Mesenchymal stem cell (in vitro differentiated cells and primary cell): ENCODE data around the gene PCBP4. TPM values are rescaled to one million over a fixed set of nuclear protein-coding genes. Genes with fewer than 3 reads are reported as not detected.

ENCODE experiments used
- DNase-seq: peaks from one replicate; pipeline ENCODE4 v3.0.0-alpha.2; 2013
- H2AFZ ChIP-seq: one replicate; pipeline ENCODE4 v1.6.1; 2013; ENCODE audit warnings: low read depth, mild to moderate bottlenecking, control low read depth, inconsistent platforms, low read length, moderate library complexity
- H2AK5ac ChIP-seq: 2 replicates; pipeline ENCODE4 v1.6.1; 2013; ENCODE audit warnings: low read length, moderate library complexity, mild to moderate bottlenecking, inconsistent platforms; ENCODE audit not compliant: severe bottlenecking
- H2BK120ac ChIP-seq: one replicate; pipeline ENCODE4 v1.6.1; 2013; ENCODE audit warnings: low read depth, mild to moderate bottlenecking, inconsistent platforms, low read length, moderate library complexity
- H2BK12ac ChIP-seq, 2 experiments: one replicate each; pipeline ENCODE4 v1.6.1; 2013; ENCODE audit warnings: inconsistent platforms in 2 of 2, low read length in 2 of 2, mild to moderate bottlenecking in 2 of 2, moderate library complexity in 2 of 2, control low read depth in 1 of 2
- H2BK15ac ChIP-seq: one replicate; pipeline ENCODE4 v1.6.1; 2013; ENCODE audit warnings: mild to moderate bottlenecking, low read depth, inconsistent platforms; ENCODE audit not compliant: poor library complexity, severe bottlenecking
- H2BK5ac ChIP-seq: 2 replicates; pipeline ENCODE4 v1.6.1; 2013; ENCODE audit warnings: low read depth, mild to moderate bottlenecking, low read length, control low read depth, inconsistent platforms; ENCODE audit not compliant: poor library complexity, severe bottlenecking
- H3K14ac ChIP-seq, 2 experiments: one replicate each; pipeline ENCODE4 v1.6.1; 2013; ENCODE audit warnings: inconsistent platforms in 2 of 2, low read length in 2 of 2, control low read depth in 1 of 2, mild to moderate bottlenecking in 1 of 2, moderate library complexity in 1 of 2
- H3K18ac ChIP-seq, 2 experiments: one replicate each; pipeline ENCODE4 v1.6.1; 2013; ENCODE audit warnings: inconsistent platforms in 2 of 2, low read length in 2 of 2, control low read depth in 1 of 2, low read depth in 1 of 2, mild to moderate bottlenecking in 1 of 2
- H3K23ac ChIP-seq, 2 experiments: one replicate each; pipeline ENCODE4 v1.6.1; 2013; ENCODE audit warnings: inconsistent platforms in 2 of 2, low read length in 2 of 2, mild to moderate bottlenecking in 2 of 2, moderate library complexity in 2 of 2, control low read depth in 1 of 2
- H3K27ac ChIP-seq: 2 replicates; pipeline ENCODE4 v1.5.1; 2013; ENCODE audit warnings: mild to moderate bottlenecking, moderate library complexity, low read length, control low read depth, inconsistent platforms; ENCODE audit not compliant: poor library complexity, severe bottlenecking
- H3K27me3 ChIP-seq, 2 experiments: 2 replicates each; pipeline versions ENCODE4 v1.6.1 to v1.7.0; 2013; ENCODE audit warnings: low read length in 2 of 2, mild to moderate bottlenecking in 2 of 2, moderate library complexity in 2 of 2, control low read depth in 1 of 2, inconsistent platforms in 1 of 2; ENCODE audit not compliant: control insufficient read depth in 1 of 2, insufficient read depth in 1 of 2
- H3K36me3 ChIP-seq, 2 experiments: 2 replicates each; pipeline versions ENCODE4 v1.6.1 to v1.7.0; 2013; ENCODE audit warnings: low read length in 2 of 2, control low read depth in 1 of 2, inconsistent platforms in 1 of 2, low read depth in 1 of 2, mild to moderate bottlenecking in 1 of 2; ENCODE audit not compliant: insufficient read depth in 2 of 2, control insufficient read depth in 1 of 2
- H3K4ac ChIP-seq, 2 experiments: one replicate each; pipeline ENCODE4 v1.6.1; 2013; ENCODE audit warnings: inconsistent platforms in 2 of 2, low read length in 2 of 2, mild to moderate bottlenecking in 2 of 2, moderate library complexity in 2 of 2, control low read depth in 1 of 2, low read depth in 1 of 2
- H3K4me1 ChIP-seq: 2 replicates; pipeline ENCODE4 v1.6.1; 2013; ENCODE audit warnings: low read depth, low read length, control low read depth; ENCODE audit not compliant: control insufficient read depth, insufficient read depth
- H3K4me2 ChIP-seq: 2 replicates; pipeline ENCODE4 v1.6.1; 2013; ENCODE audit warnings: low read length, mild to moderate bottlenecking, inconsistent platforms; ENCODE audit not compliant: poor library complexity, severe bottlenecking
- H3K4me3 ChIP-seq, 2 experiments: 2 replicates each; pipeline versions ENCODE4 v1.5.1 to v1.7.0; 2013; ENCODE audit warnings: low read length in 2 of 2, mild to moderate bottlenecking in 2 of 2, control low read depth in 1 of 2, low read depth in 1 of 2; ENCODE audit not compliant: insufficient read depth in 1 of 2
- H3K79me1 ChIP-seq: replicated peaks from 2 replicates; pipeline ENCODE4 v1.6.1; 2013; ENCODE audit warnings: mild to moderate bottlenecking, control low read depth, low read length, inconsistent platforms; ENCODE audit not compliant: poor library complexity, severe bottlenecking
- H3K9ac ChIP-seq: 2 replicates; pipeline ENCODE4 v1.7.0; 2013; ENCODE audit warnings: mild to moderate bottlenecking, low read length, moderate library complexity
- H3K9me3 ChIP-seq: 2 replicates; pipeline ENCODE4 v1.7.0; 2013; ENCODE audit warnings: mild to moderate bottlenecking, low read length; ENCODE audit not compliant: control insufficient read depth
- H4K8ac ChIP-seq: one replicate; pipeline ENCODE4 v1.6.1; 2013; ENCODE audit warnings: inconsistent platforms, mild to moderate bottlenecking, low read length, moderate library complexity
- H4K91ac ChIP-seq: one replicate; pipeline ENCODE4 v1.6.1; 2013; ENCODE audit warnings: mild to moderate bottlenecking, low read length, inconsistent platforms
- WGBS: methylation state at CpG from one replicate; pipeline ENCODE4 v1.1.7; 2013; ENCODE audit warnings: mixed read lengths; 5-methylcytosine and 5-hydroxymethylcytosine counted together
- polyA plus RNA-seq, 2 experiments: library from polyadenylated mRNA; stranded (reverse); fragments of 200-250 nt; gene quantifications; one replicate each; pipeline ENCODE4 v1.2.3, GENCODE V29; 2013

The PCBP4 gene
- 32.5 TPM for polyA plus RNA-seq (2013, experiment 1 of 2)
- 31.0 TPM for polyA plus RNA-seq (2013, experiment 2 of 2)

GRCh38 chr3:51967384-51968169, at the start of gene PCBP4:
Gene PCBP4, minus strand, starts transcription at chr3:51967454. Its CDS starts 6,214 bp downstream, at chr3:51961240.
- Histone ChIP-seq H3K9ac (peak within 1 kb of the TSS; percentile 91), H2BK120ac (peak within 1 kb of the TSS; percentile 87), H3K27me3 (no peaks in the 10 kb centered on the region), H2AFZ (peak within 1 kb of the TSS; percentile 24), H2BK15ac (peak within 1 kb of the TSS; percentile 91), H3K14ac (peak within 1 kb of the TSS; percentile 67 to 93), H3K27ac (no peak within 1 kb of the TSS), H2BK12ac (peak within 1 kb of the TSS; percentile 38 to 85), H3K23ac (peak within 1 kb of the TSS in 1 of 2 experiments; percentile 23), H2BK5ac (no peak within 1 kb of the TSS), H4K8ac (peak within 1 kb of the TSS; percentile 85), H4K91ac (peak within 1 kb of the TSS; percentile 89), H2AK5ac (peak within 1 kb of the TSS; percentile 8), H3K4me2 (peak within 1 kb of the TSS; percentile 86), H3K18ac (peak within 1 kb of the TSS; percentile 90 to 92), H3K4me1 (peaks cover 38% of the 10 kb centered on the region), H3K4ac (peak within 1 kb of the TSS; percentile 93 to 94), H3K79me1 (peaks cover 27% of the 10 kb centered on the region), H3K4me3 (peak within 1 kb of the TSS; percentile 79 to 92), H3K9me3 (no peaks in the 10 kb centered on the region), H3K36me3 (peaks cover 19% of the 10 kb centered on the region in 2 experiments)
- WGBS, result under 1% methylated on average over 42 of the region's 90 CpGs
- peak; percentile 54 for DNase-seq

DNA sequence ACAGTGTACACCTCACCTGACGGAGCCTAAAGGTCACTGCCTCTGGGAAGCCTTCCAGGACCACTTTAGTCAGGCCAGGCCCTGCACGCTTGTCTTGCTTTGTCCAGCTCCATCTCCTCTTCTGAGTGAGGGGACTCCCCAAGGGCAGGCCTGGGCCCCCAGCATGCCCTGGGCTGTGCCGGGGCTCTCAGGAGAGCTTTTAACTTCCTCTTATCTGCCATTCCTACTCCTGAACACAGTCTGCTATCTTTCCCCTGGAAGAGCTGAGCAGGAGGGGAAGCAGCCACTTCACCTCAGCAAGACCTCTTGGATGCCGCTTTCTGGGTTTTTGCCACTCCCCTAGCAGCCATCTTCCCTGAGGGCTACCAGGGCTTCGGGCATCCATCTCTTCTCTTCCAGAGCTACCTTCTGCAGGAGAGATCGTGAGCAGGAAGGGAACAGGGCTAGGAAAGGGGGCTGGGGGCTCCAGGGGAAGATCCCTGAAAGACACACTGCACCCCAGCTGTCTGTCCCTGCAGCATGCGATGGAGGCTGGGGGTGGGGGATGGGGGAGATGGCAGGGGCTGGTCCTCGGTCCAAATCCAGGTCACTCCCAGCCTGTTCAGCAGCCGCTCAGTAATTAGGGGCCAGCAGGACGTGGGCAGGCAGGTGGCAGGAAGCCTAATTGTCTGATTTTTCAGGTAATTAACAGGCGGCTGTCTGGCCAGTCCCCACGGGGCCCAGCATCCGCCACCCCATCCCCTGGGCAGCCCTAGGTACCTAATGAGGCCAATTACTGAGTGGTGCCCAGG, 48.4 kb upstream of the PCBP4 start:
- H3K18ac ChIP-seq, result no peak overlapping the region

GRCh38 chr3:52014613-52015012, 47.4 kb upstream of the PCBP4 start:
- WGBS, result 81% methylated on average over 8 of the region's 8 CpGs
- no peak overlapping the region for H2BK15ac ChIP-seq

More for the DNA sequence above, 48.4 kb upstream of the PCBP4 start:
- no peak overlapping the region for H2BK15ac ChIP-seq
- H3K4me2 ChIP-seq, result no peak overlapping the region
- no peak overlapping the region for H2BK12ac ChIP-seq
- no peak overlapping the region for H3K4ac ChIP-seq
- no peaks in the 10 kb centered on the region for H3K9me3 ChIP-seq
- H2BK120ac ChIP-seq, result no peak overlapping the region
- H3K14ac ChIP-seq, result no peak overlapping the region
- DNase-seq, result no peak
- H2AK5ac ChIP-seq, result no peak overlapping the region
- H3K4me3 ChIP-seq, result no peak overlapping the region
- 93% methylated on average over 12 of the region's 13 CpGs for whole genome bisulfite sequencing
- no peak overlapping the region for H3K9ac ChIP-seq
- H3K27ac ChIP-seq, result no peak overlapping the region
- H3K36me3 ChIP-seq, result no peaks in the 10 kb centered on the region
- no peaks in the 10 kb centered on the region for H3K79me1 ChIP-seq
- no peak overlapping the region for H2AFZ ChIP-seq
- H2BK5ac ChIP-seq, result no peak overlapping the region
- no peak overlapping the region for H4K91ac ChIP-seq
- no peak overlapping the region for H4K8ac ChIP-seq
- no peaks in the 10 kb centered on the region for H3K4me1 ChIP-seq
- no peak overlapping the region for H3K23ac ChIP-seq
- peaks cover 0 to 2% of the 10 kb centered on the region in 2 experiments for H3K27me3 ChIP-seq

More at GRCh38 chr3:52014613-52015012, 47.4 kb upstream of the PCBP4 start:
- H2BK12ac ChIP-seq, result no peak overlapping the region
- no peak overlapping the region for H2AFZ ChIP-seq
- H3K4ac ChIP-seq, result no peak overlapping the region
- H3K27me3 ChIP-seq, result peaks cover 0 to 2% of the 10 kb centered on the region in 2 experiments
- no peaks in the 10 kb centered on the region for H3K79me1 ChIP-seq
- H3K4me3 ChIP-seq, result no peak overlapping the region
- no peak overlapping the region for H2AK5ac ChIP-seq
- no peak overlapping the region for H3K9ac ChIP-seq
- H2BK5ac ChIP-seq, result no peak overlapping the region
- H3K23ac ChIP-seq, result no peak overlapping the region
- H3K18ac ChIP-seq, result no peak overlapping the region
- H2BK120ac ChIP-seq, result no peak overlapping the region
- no peak overlapping the region for H4K8ac ChIP-seq
- H3K27ac ChIP-seq, result no peak overlapping the region
- peak; percentile 9 for DNase-seq
- H3K14ac ChIP-seq, result no peak overlapping the region
- no peaks in the 10 kb centered on the region for H3K36me3 ChIP-seq
- no peaks in the 10 kb centered on the region for H3K4me1 ChIP-seq
- no peaks in the 10 kb centered on the region for H3K9me3 ChIP-seq
- no peak overlapping the region for H4K91ac ChIP-seq
- H3K4me2 ChIP-seq, result no peak overlapping the region
